ENCODE measurements around the gene RFPL3. TPM values are rescaled to one million over a fixed set of nuclear protein-coding genes. Genes with fewer than 3 reads are reported as not detected.

Gene RFPL3
- total RNA-seq, 1 donor from 2014 or later: not detected

GRCh38 chr22:32396255-32396654 is 38.6 kb downstream of the RFPL3 start:
- no peaks in the 10 kb centered on the region for H3K9me3 ChIP-seq (ENCODE audit: insufficient read depth, low read depth, low read length)
- no peak for TF ChIP-seq EZH2 (IDR thresholded peaks at IDR 0.05; ENCODE audit: insufficient read depth, low read length)
- no peak for TF ChIP-seq CTCF (IDR thresholded peaks at IDR 0.05; ENCODE audit: insufficient read depth, low read depth, low read length)
- H3K27me3 ChIP-seq (ENCODE audit: insufficient read depth, low read length): no peaks in the 10 kb centered on the region
- DNase-seq (ENCODE audit: low read depth) (no peak), FAIRE-seq (no peak)
- no peak overlapping the region for H3K4me2 ChIP-seq (ENCODE audit: low read length)
- no peak overlapping the region for H3K9ac ChIP-seq (ENCODE audit: low read length)
- H3K27ac Mint-ChIP-seq (ENCODE audit: unreplicated experiment): no peak overlapping the region
- H3K4me3 ChIP-seq (ENCODE audit: insufficient read depth, low read depth, low read length): no peak overlapping the region
- no peaks in the 10 kb centered on the region for H3K9me3 Mint-ChIP-seq (ENCODE audit: unreplicated experiment)
- no peaks in the 10 kb centered on the region for H3K27me3 Mint-ChIP-seq (ENCODE audit: low read depth, unreplicated experiment)
- H3K27ac ChIP-seq (ENCODE audit: low read depth, low read length): no peak overlapping the region
- H3K4me1 Mint-ChIP-seq (ENCODE audit: low read depth, unreplicated experiment): no peaks in the 10 kb centered on the region
- H3K4me3 Mint-ChIP-seq (ENCODE audit: unreplicated experiment): no peak overlapping the region
- peaks cover 5% of the 10 kb centered on the region for H4K20me1 ChIP-seq (ENCODE audit: insufficient read depth, low read length)
- H3K36me3 ChIP-seq (ENCODE audit: insufficient read depth, low read length): peaks cover 77% of the 10 kb centered on the region
- no peaks in the 10 kb centered on the region for H3K79me2 ChIP-seq (ENCODE audit: insufficient read depth, low read length)
- peaks cover 12% of the 10 kb centered on the region for H3K36me3 Mint-ChIP-seq (ENCODE audit: low read depth, unreplicated experiment)
- H2AFZ ChIP-seq (ENCODE audit: low read depth, low read length): no peak overlapping the region
- no peaks in the 10 kb centered on the region for H3K4me1 ChIP-seq (ENCODE audit: insufficient read depth, low read length)

GRCh38 chr22:32396746-32397145 is 39.1 kb downstream of the RFPL3 start:
- TF ChIP-seq EZH2 (IDR thresholded peaks at IDR 0.05; ENCODE audit: insufficient read depth, low read length) (no peak), CTCF (IDR thresholded peaks at IDR 0.05; ENCODE audit: insufficient read depth, low read depth, low read length) (no peak)
- no peaks in the 10 kb centered on the region for H3K27me3 ChIP-seq (ENCODE audit: insufficient read depth, low read length)
- Mint-ChIP-seq H3K4me1 (ENCODE audit: low read depth, unreplicated experiment) (no peaks in the 10 kb centered on the region), H3K9me3 (ENCODE audit: unreplicated experiment) (no peaks in the 10 kb centered on the region), H3K27ac (ENCODE audit: unreplicated experiment) (no peak overlapping the region), H3K4me3 (ENCODE audit: unreplicated experiment) (no peak overlapping the region), H3K36me3 (ENCODE audit: low read depth, unreplicated experiment) (peaks cover 12% of the 10 kb centered on the region), H3K27me3 (ENCODE audit: low read depth, unreplicated experiment) (no peaks in the 10 kb centered on the region)
- H3K9me3 ChIP-seq (ENCODE audit: insufficient read depth, low read depth, low read length): no peaks in the 10 kb centered on the region
- no peaks in the 10 kb centered on the region for H3K4me1 ChIP-seq (ENCODE audit: insufficient read depth, low read length)
- no peaks in the 10 kb centered on the region for H3K79me2 ChIP-seq (ENCODE audit: insufficient read depth, low read length)
- peaks cover 80% of the 10 kb centered on the region for H3K36me3 ChIP-seq (ENCODE audit: insufficient read depth, low read length)
- H2AFZ ChIP-seq (ENCODE audit: low read depth, low read length): no peak overlapping the region
- H3K9ac ChIP-seq (ENCODE audit: low read length): no peak overlapping the region
- no peak overlapping the region for H3K4me3 ChIP-seq (ENCODE audit: insufficient read depth, low read depth, low read length)
- H3K27ac ChIP-seq (ENCODE audit: low read depth, low read length): no peak overlapping the region
- peaks cover 5% of the 10 kb centered on the region for H4K20me1 ChIP-seq (ENCODE audit: insufficient read depth, low read length)
- DNase-seq (ENCODE audit: low read depth): no peak
- H3K4me2 ChIP-seq (ENCODE audit: low read length): no peak overlapping the region
- FAIRE-seq: no peak

GRCh38 chr22:32401486-32401885 is 43.8 kb downstream of the RFPL3 start:
- peaks cover 6% of the 10 kb centered on the region for H3K36me3 Mint-ChIP-seq (ENCODE audit: low read depth, unreplicated experiment)
- Histone ChIP-seq H3K79me2 (ENCODE audit: insufficient read depth, low read length) (no peaks in the 10 kb centered on the region), H4K20me1 (ENCODE audit: insufficient read depth, low read length) (peaks cover 8% of the 10 kb centered on the region), H3K4me1 (ENCODE audit: insufficient read depth, low read length) (no peaks in the 10 kb centered on the region), H3K36me3 (ENCODE audit: insufficient read depth, low read length) (peaks cover 64% of the 10 kb centered on the region), H3K9me3 (ENCODE audit: insufficient read depth, low read depth, low read length) (no peaks in the 10 kb centered on the region), H3K27me3 (ENCODE audit: insufficient read depth, low read length) (no peaks in the 10 kb centered on the region), H3K9ac (ENCODE audit: low read length) (no peak overlapping the region), H3K4me3 (ENCODE audit: insufficient read depth, low read depth, low read length) (no peak overlapping the region), H2AFZ (ENCODE audit: low read depth, low read length) (no peak overlapping the region), H3K4me2 (ENCODE audit: low read length) (no peak overlapping the region), H3K27ac (ENCODE audit: low read depth, low read length) (no peak overlapping the region)
- H3K4me3 Mint-ChIP-seq (ENCODE audit: unreplicated experiment): no peak overlapping the region
- H3K27me3 Mint-ChIP-seq (ENCODE audit: low read depth, unreplicated experiment): no peaks in the 10 kb centered on the region
- H3K4me1 Mint-ChIP-seq (ENCODE audit: low read depth, unreplicated experiment): no peaks in the 10 kb centered on the region
- FAIRE-seq: no peak
- H3K27ac Mint-ChIP-seq (ENCODE audit: unreplicated experiment): no peak overlapping the region
- no peaks in the 10 kb centered on the region for H3K9me3 Mint-ChIP-seq (ENCODE audit: unreplicated experiment)
- TF ChIP-seq CTCF (IDR thresholded peaks at IDR 0.05; ENCODE audit: insufficient read depth, low read depth, low read length): no peak
- TF ChIP-seq EZH2 (IDR thresholded peaks at IDR 0.05; ENCODE audit: insufficient read depth, low read length): no peak
- no peak for DNase-seq (ENCODE audit: low read depth)
